GM20000 (cell line): ENCODE results near the gene TSPAN18.
A peak's percentile ranks its signal among the peaks of the same experiment; 100 is the strongest.

ENCODE experiments used
- DNase-seq: peaks from one replicate; pipeline ENCODE4 v3.0.0; 2012; ENCODE audit warnings: low spot score
- TF ChIP-seq, protein P1 (sequence below): IDR thresholded peaks from 2 replicates; pipeline ENCODE4 v1.5.1; 2012; ENCODE audit warnings: mild to moderate bottlenecking, control low read depth; ENCODE audit errors: extremely low read depth, missing control alignments

Gene TSPAN18

GRCh38 chr11:44906649-44907048 is 179.9 kb downstream of the TSPAN18 start:
- no peak for DNase-seq
- TF ChIP-seq, protein P1, sequence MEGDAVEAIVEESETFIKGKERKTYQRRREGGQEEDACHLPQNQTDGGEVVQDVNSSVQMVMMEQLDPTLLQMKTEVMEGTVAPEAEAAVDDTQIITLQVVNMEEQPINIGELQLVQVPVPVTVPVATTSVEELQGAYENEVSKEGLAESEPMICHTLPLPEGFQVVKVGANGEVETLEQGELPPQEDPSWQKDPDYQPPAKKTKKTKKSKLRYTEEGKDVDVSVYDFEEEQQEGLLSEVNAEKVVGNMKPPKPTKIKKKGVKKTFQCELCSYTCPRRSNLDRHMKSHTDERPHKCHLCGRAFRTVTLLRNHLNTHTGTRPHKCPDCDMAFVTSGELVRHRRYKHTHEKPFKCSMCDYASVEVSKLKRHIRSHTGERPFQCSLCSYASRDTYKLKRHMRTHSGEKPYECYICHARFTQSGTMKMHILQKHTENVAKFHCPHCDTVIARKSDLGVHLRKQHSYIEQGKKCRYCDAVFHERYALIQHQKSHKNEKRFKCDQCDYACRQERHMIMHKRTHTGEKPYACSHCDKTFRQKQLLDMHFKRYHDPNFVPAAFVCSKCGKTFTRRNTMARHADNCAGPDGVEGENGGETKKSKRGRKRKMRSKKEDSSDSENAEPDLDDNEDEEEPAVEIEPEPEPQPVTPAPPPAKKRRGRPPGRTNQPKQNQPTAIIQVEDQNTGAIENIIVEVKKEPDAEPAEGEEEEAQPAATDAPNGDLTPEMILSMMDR: no peak

DNA sequence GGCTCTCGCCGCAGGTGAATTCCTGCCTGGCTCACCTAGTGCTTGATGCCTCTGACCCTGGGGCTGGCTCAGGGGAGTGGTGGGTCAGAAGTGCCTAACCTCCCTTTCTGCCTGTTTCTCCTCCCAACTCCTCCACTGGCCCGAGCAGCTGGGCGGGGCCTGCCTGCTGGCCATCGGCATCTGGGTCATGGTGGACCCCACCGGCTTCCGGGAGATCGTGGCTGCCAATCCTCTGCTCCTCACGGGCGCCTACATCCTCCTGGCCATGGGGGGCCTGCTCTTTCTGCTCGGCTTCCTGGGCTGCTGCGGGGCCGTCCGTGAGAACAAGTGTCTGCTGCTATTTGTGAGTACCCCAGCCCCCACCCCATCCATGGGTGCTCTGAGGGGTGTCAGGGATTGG is 182.8 kb downstream of the TSPAN18 start:
- TF ChIP-seq, protein P1: no peak
- no peak for DNase-seq

- DNase-seq: no peak
- TF ChIP-seq, protein P1: no peak
Measured at GRCh38 chr11:44910591-44910990, 183.8 kb downstream of the TSPAN18 start.

GRCh38 chr11:44911029-44911814 is 184.5 kb downstream of the TSPAN18 start:
- DNase-seq: peak; percentile 78

DNA sequence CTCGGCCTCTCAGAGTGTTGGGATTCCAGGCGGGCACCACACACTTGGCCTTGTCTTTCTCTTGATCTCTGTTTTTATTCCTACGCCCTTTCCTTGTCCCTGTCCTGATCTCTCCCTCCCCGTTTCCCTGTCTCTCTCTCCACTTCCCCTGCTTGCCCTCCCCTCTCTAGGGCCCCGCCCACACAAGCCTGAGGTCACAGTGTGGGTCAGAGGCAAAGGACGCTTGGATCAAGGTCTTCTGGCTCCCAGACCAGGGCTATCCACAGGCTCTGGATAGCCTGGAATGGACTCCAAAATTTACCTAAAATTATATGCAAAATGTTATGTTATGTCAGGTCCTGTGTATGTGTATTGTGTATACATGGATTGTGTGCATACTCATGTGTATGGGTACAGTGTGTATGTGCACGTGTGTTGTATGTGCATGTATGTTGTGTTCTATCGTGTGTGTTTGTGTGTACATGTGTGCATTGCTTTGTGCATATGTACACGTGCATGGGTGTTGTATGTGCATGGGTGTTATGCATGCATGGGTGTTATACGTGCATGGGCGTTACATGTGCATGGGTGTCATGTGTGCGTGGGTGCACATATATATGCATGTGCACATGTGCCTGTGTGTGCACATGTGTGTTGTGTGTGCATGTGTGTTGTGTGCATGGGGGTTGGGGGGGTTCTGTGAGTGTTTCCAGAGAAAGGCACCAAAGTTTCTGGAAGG is 185.7 kb downstream of the TSPAN18 start:
- TF ChIP-seq, protein P1: no peak

More at GRCh38 chr11:44911029-44911814, 184.5 kb downstream of the TSPAN18 start:
- TF ChIP-seq, protein P1: peak; percentile 50

GRCh38 chr11:44913502-44913901 is 186.7 kb downstream of the TSPAN18 start:
- TF ChIP-seq, protein P1: no peak
- no peak for DNase-seq

More for the DNA sequence above, 185.7 kb downstream of the TSPAN18 start:
- no peak for DNase-seq

GRCh38 chr11:44914105-44914504 is 187.3 kb downstream of the TSPAN18 start:
- TF ChIP-seq, protein P1: no peak
- no peak for DNase-seq
